Putamen (tissue), 1 donor: Measurements from ENCODE around the gene HPX.

Source experiments
- DNase-seq: peaks from one replicate; pipeline ENCODE4 v3.0.0-alpha.2; 2016; ENCODE audit warnings: low spot score

The HPX gene, protein sequence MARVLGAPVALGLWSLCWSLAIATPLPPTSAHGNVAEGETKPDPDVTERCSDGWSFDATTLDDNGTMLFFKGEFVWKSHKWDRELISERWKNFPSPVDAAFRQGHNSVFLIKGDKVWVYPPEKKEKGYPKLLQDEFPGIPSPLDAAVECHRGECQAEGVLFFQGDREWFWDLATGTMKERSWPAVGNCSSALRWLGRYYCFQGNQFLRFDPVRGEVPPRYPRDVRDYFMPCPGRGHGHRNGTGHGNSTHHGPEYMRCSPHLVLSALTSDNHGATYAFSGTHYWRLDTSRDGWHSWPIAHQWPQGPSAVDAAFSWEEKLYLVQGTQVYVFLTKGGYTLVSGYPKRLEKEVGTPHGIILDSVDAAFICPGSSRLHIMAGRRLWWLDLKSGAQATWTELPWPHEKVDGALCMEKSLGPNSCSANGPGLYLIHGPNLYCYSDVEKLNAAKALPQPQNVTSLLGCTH

DNA sequence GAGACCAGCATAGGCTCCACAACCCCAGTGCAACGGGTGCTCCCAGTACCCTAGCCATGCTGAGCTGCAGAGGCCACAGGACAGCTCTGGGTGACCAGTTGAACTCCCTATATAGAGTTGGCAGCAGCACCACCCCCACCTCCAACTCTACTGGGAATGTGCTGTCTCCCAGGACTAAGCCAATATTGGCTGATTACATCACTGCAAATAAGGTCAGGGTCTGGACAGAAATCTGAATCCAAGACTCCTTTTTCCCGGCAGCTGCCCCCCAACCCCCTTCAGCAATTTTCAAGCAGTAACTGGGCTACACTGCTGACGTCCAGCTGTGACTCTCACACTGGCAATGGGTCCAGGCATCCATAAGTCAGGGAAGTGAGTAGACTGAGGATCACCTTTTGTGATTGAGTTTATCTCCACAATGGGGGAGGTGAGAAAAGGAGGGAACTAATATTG lies at the start of gene HPX:
HPX (minus strand) TSS at position 82 of the 453 bp plus-strand sequence; CDS start at position 58, 24 bp downstream.
- DNase-seq: no peak

DNA sequence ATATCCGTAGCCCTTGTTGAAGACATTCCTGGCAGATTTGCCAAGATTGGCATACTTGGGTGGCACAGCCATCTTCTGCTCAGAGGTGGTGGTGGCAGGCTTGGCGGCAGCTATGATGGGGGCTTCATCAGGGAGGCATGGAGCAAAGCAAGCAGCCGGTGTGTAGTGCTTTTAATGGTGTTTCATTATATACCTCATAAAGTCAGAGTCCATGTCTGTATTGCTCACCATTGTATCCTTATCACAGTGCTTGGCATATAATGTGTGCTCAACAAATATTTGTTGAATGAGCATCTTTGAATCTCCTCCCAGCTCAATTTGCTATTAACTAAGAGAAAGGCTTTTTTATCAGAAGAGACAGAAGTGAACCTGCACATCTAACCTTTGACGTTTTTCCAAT lies 48.5 kb upstream of the HPX start:
- DNase-seq: no peak

DNA sequence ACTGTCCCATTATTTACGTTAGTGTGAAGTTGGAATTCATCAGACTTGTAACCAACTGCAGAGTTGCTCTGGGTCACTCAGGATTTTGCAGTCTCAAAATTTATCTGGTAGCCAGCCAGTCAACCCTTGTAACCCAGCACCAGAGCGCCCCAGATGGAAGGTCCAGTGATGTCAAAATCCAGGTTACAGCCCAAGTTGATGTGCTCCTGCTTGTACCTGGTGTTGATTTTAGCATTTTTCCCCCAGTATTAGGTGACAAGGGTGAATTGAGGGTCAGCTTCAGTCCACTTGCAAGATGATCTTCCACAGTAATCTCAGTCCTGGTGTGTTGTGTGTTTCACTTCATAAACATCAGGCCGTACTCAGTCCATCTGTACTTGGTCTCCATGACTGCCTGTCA lies 48.0 kb upstream of the HPX start:
- DNase-seq: no peak

DNA sequence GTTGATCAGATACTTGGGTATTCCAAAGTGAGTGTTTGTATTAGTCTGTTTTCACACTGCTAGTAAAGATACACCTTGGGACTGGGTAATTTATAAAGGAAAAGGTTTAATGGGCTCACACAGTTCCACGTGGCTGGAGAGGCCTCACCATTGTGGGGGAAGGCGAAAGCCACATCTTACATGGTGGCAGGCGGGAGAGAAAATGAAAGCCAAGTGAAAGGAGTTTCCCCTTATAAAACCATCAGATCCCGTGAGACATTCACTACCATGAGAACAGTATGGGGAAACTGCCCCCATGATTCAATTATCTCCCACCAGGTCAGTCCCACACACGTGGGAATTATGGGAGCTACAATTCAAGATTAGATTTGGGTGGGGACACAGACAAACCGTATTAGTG lies 47.6 kb upstream of the HPX start:
- no peak for DNase-seq

DNA sequence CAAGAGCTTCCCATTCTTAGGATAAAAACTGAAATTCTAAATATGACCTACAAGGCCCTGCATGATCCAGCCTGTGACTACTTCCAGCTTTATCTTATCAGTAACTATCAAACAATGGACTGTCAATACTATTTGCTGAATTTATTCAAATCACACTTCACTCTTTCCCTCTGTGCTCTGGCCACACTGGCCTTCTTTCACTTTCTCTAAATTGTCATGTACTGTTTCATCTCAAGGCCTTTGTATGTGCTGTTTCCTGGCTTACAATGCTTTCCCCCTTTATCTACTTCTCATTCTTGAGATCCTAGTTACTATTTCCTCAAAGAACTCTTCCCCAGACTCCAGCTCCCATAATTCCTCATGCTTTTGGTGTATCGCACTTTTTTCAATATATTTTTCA lies 46.2 kb upstream of the HPX start:
- DNase-seq: no peak

DNA sequence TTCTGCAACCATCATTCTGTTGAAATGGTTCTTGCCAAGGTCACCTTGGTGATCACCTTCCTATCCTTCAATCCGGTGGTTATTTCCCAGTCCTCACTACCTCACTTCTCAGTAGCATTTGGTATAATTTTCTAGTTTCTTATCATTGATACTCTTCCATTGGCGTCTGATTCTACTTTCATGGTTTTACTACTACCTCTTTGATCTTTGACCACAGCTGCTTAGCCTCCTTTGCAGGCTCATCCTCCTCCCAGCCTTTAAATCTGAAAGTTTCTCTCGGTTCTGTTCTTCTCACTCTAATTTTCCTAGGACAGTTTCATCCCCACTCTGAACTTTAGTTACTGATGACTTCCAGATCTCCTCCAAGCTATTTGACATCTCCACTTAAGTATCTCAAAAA lies 45.5 kb upstream of the HPX start:
- no peak for DNase-seq

DNA sequence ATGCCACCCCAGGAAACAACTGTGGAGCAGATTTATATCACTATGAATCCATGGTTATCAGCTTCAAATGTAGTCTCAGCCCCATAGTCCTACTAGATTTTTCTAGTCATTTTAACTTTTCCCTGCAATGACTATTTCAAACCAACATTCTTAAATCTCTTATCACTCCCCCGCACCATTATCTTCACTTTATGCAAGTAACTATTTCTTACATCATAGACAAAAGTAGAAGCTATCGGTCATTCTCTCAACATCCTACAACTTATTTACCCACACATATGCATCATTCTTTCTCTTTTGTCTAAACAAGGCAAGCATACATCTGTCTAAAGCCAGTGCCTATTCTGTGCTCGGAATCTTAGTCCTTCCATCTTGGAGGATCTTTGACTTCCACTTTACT lies 44.9 kb upstream of the HPX start:
- no peak for DNase-seq

DNA sequence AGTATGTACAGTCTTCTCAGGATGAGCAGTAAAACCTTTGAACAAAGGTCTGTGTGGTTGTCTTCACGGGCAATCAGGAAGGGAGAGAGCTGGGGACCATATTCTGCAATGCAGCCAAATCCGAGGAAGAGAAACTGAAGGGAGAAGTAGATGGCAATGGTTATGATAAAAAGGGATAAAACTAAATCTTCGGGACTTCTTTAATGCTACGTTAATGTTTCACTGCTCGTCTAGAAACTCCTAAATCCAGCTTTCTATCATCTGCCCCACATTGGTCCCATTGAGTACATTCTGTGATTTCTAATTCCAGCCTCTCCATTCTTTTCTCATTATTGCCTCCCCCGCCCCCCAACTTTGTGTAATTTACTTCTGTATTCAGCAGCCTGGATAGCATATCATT lies 42.2 kb upstream of the HPX start:
- no peak for DNase-seq

DNA sequence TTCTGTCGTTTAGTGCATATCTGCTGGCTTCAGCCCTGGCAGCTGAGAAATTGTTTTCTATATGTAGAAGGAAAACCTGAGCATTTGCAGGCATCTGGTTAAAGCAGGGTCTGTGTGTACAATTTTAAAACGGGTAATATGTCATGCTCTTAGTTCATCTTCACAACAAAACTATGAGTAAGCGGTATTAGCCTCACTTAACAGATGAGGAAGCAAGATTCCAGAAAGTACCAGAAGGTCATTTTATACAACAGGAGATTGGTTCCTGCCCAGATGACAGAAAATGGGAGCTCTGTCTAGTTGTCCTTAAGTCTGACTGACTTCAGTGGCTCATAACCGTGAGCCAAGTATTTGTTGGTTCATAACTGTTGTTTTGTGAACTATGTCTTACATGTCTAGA lies 41.7 kb upstream of the HPX start:
- DNase-seq: no peak

DNA sequence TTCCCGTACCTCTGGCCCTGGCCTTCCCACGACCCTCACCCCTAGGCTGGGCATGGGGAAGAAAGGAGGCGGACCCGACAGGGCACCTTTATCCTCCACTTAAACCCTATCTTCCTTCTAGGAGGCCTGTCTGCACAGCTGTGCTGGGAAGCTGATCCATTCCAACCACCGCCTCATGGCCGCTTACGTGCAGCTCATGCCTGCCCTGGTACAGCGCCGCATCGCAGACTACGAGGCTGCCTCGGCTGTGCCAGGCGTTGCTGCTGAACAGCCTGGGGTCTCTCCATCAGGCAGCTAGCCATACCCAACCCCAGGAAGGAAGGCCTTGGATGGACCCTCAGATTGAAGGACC lies 41.1 kb upstream of the HPX start:
- DNase-seq: no peak

DNA sequence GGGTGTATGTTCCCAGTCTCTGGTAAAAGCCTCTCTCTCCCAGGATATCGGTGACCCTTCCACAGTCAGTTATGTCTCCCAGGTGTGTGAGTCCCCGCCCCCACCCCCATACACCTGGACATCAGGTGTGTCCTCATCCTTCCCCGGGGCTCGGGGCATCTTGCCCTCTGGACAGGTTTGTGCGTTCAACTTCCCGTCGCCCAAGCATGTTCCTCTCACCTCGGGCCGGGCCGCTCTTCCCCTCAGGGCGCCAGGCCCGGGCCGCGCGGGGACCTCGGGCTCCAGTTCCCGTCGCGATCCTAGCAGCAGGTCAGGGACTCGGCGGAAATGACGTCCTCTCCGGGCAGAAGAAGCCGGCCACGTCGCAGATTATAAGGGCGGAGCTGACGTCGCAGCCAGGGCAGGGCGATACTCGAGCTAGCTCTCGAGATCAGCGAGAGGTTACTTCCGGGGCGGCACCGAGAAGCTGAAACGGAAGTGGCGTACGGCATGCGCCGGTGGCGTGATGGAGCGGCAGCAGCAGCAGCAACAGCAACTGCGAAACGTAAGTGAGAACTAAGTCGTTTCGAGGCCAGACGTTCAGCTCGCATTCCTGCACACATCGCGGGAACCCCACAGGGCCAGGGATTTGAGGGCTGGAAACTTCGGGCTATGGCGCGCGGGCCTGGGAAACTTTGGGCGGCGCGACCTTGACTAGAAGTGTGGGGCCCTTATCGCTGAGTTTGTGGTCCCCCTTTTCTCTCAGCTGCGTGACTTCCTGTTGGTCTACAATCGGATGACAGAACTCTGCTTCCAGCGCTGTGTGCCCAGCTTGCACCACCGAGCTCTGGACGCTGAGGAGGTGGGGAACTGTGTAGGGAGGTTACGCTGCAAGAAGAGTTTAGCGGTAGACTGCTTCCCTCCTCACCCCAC lies 40.5 kb upstream of the HPX start, which contains the start of the genes ARFIP2 and TIMM10B:
ARFIP2 (minus strand) TSS at position 320 of the 912 bp plus-strand sequence. CDS start 910 bp downstream, outside the sequence.
TIMM10B (plus strand) TSS at position 490 of the 912 bp plus-strand sequence; CDS start at position 506, 16 bp downstream.
- DNase-seq: peak; percentile 99

DNA sequence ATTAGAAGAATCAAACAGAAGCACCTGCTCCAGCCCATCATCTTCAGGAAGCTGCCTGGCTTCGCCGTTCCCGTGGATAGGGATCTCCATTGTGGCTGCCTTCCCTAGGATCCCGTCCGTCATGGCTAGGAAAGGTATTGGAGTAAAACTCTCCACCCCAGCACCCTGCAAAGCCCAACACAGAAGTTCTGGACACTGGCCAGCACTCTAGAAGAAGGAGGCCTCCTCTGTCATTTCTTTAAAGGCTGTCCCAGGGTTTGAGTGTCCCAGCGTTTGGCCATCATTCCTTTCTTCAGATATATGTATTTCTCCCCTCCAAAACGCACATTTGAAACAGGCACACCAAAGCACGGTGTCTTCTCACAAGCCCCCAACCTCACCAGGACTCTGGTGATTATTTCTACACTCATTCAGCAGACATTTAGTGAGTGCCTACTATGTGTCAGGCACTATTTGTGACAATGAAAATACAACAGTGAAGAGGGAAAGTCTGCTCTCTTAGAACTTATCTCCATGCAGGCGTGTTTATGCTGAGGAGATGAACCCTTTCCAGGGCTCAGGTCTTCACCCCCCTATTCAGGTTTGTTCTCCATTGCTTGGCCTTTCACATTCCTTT lies 39.6 kb upstream of the HPX start:
- DNase-seq: no peak

DNA sequence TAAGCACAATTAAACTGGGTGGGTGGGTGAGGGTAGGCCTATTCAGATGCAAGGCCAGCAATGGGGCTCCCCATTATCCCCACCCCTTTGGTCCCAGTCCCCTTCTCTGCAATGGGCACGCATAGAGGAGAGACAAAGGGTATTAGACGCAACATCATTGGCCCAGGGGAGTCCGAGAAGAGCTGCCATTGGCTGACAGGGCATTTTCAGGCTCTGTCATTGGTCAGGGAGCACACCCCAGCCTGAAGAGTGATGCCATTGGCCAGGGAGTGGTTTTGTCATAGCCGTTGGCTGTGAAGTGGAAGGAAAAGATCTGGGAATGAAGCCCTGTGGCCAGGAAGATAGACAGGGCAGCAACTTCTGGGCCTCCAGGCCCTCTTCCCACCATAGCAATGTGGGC lies 35.8 kb upstream of the HPX start:
- no peak for DNase-seq

DNA sequence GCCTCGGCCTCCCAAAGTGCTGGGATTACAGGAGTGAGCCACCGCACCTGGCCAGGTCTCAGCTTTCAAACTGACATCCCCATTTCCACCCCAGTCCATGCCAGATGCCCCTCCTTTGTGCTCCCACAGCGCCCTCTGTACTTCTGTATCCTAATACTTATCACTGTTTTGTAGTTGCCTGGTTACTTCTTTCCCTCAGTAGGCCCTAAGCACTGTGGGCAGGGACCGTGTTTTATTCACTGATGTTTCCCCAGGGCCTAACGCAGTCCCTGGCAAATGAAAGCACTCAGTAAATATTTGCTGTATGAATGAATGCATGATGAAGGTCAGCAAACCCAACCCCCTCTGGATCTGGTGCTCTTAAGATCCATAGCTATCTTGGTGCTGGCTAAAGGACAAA lies 35.1 kb upstream of the HPX start:
- no peak for DNase-seq

DNA sequence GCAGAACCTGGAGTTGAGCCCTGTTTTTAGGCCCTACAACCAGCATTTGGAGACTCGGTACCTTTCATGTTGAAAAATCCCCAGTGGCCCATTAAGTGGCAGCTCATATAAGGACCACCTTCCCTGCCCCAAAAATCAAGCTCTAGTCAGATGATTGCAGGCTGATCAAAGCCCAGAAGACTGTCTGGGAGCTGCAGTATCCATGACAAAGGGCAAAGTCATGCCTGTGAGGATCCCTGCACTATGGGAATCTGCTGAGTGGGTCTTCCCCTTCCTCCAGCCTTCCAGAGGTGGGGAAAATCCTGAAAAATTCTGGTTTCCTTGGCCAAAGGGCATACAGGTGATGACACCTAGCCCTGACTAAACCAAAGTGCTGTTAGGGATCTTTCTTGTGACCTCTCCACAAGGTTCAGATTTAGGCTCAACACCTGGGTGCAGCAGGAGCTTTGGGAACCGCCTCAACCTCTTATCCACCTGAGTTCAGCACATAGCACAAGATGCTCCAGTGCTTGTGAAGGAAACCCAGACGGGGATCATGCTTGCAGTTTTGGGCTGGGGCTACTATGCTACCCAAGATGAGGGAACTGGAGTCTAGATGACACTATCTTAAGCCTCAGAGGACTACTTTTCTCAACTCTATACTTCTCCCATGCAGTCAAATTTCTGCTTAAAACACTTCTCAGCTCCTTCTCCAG lies 34.2 kb upstream of the HPX start:
- DNase-seq: no peak

DNA sequence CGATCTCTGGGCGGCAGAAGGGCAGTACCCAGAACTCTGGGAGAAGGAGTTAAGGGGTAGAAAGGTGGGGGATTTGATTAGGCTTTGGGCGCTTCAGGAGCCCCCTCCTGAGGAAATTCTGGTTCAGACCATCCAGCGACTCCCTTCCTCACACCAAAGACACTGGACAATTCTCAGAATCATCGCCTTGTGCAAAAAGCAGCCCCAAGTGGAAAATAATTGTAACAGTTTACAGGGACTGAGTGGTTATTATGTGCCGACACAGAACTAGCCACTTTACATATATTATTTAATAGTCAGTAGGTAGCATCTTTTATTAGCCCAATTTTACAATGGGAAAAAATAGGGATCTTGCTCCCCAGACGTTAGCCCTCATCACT lies 33.6 kb upstream of the HPX start:
- DNase-seq: no peak

DNA sequence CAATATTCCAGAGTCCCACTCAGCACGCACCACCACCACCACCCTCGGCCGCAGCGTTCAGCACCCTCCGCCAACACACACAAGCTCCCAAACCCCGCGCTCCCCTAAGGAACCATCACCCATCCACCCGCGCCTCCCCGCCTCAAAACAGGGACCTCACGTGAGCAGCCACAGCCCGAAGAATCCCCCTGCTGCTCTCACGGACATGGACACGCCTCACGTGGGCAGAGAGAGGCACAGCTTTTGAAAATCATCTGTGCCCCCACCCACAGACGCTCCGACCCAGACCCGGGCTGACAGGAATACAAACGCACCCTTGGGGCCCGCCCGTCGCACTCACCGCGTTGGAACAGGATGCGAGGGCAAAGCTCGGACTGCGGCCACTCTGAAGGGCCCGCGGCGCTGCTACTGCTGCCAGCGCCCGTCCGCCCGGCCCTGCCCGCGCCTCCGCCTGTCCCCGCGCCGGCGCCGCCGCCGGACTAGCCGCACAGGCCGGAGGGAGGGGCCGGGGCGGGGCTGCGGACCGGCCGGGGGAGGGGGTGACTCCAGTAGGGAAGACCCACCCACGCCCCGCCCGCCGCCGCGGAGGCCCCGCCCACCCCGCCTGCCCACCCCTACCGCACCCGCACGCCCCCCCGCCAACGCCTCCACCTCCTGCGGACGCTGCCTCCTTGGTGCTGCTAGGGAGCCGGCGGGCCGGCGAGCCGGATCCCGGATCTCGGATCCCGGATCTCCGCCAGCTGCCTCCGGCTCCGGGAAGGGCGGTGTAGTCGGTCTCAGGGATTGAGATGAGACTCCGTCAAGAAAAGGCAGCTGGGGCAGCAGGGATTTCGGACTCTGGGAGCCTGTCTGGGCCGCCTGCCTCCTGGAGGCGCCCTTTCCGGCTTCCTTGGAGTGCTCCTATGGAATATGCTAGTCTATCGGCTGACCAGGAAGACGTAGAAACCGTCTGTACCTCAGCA lies 32.9 kb upstream of the HPX start, which contains the start of gene TRIM3:
TRIM3 (minus strand) TSS at position 491 of the 962 bp plus-strand sequence. CDS start 8,246 bp downstream, outside the sequence.
- peak; percentile 92 for DNase-seq

DNA sequence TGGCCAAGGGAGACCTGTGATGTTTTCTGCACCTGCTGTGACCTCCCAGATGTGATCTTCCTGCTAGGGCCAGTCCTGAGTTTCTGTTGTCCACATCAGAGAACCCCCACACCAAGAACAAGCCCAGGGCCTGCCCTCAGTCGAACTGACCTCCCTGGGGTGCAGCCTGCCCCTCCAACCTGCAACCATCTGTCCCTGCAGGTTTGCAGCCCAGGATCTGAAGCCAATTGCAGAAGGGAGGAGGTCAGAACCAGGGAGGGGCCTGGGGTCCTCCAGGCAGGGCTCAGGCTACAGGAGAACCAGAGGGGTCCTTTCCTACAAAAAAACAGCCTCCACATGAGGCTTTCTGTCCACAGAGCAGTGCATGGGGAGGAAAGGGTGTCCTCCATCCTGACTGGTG lies 32.1 kb upstream of the HPX start:
- DNase-seq: no peak

DNA sequence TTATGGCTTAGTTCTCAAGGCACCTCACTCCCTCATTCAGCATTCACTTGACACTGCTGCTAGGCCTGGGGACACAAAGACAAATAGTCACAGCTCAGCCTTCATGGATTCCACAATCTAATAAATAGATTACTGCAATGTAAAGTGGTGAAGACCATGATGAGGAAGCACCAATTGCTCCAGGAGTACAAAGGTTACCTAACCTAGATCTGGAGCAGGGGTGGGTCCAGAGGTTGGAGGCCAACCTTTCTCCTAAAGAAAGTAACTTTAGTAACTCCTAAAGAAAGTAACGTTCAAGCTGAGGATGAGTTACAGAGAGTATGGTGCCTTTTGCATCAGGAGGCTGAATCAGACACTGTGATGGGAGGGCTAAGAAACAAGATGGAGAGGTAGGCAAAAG lies 28.8 kb upstream of the HPX start:
- no peak for DNase-seq

DNA sequence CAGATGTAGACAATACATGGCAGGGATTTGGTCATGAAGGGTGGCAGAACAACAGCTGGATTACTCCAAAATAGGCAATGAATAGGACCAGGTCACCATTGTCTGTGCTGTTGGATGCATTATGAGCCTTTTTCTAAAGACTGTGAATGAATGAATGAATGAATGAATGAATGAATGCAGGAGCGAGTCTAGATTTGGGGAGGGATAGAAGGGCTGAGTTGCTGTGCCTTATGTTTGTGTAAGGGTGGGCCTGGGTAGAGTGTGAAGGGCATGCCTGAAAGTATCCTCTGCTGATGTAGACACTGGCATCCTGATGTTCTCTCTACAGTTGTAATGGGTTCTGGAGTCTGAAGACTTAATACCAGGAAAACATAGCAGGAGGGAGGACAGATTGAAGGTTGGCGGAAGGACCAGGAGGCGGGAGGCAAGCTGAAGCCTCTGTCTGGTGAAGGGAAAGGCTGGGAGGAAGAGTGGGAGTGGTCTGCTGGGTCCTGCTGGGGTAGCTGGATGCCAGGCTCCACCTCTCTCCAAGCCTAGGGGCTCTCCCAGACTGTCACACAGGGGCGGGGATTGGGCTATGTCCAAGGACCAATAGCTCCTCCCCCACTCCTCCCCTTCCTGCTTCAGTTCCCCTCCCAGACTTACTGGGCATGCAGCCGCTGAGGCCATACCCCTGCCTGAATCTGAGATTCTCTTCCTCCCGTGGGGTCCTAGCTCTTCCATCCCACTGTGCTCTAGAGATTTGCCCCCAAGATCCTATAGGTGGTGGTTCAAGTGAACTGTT lies 28.1 kb upstream of the HPX start:
- DNase-seq: peak; percentile 91
